WTC11 (cell line): ENCODE data around the gene ESM1. TPM values are rescaled to one million over a fixed set of nuclear protein-coding genes. Genes with fewer than 3 reads are reported as not detected.

ENCODE experiments used
- ATAC-seq: fragments of 200-7000 bp; cut with Tn5 transposase; 2 replicates; pipeline ENCODE4 v1.10.0; 2021; ENCODE audit warnings: mild to moderate bottlenecking, moderate library complexity
- CTCF ChIA-PET: fragments of 300-600 bp; sonication (Branson Sonifier 250); formaldehyde crosslinking; loops from one replicate; lab custom pipeline; 2021; ENCODE audit warnings: antibody characterized with exemption; lab: Charles Lee
- POLR2A ChIA-PET: fragments of 350-600 bp; sonication (Branson Sonifier 250); formaldehyde crosslinking; loops from one replicate; lab custom pipeline; 2021; ENCODE audit warnings: antibody characterized with exemption; lab: Charles Lee
- DNase-seq: peaks from one replicate; pipeline ENCODE4 v3.0.0; 2021; ENCODE audit warnings: low spot score
- H3K27ac Mint-ChIP-seq: 2 replicates; pipeline ENCODE4 v1.8.0; 2021; ENCODE audit warnings: mixed read lengths
- H3K27me3 Mint-ChIP-seq: 2 replicates; pipeline ENCODE4 v1.8.0; 2021; ENCODE audit warnings: low read depth, mild to moderate bottlenecking, moderate library complexity, mixed read lengths
- H3K36me3 Mint-ChIP-seq: 2 replicates; pipeline ENCODE4 v1.8.0; 2021; ENCODE audit warnings: mixed read lengths
- H3K4me1 Mint-ChIP-seq: 2 replicates; pipeline ENCODE4 v1.8.0; 2022; ENCODE audit warnings: mixed read lengths
- H3K4me3 Mint-ChIP-seq: 2 replicates; pipeline ENCODE4 v1.8.0; 2021; ENCODE audit warnings: mild to moderate bottlenecking, moderate library complexity, mixed read lengths
- H3K9me3 Mint-ChIP-seq: 2 replicates; pipeline ENCODE4 v1.8.0; 2021; ENCODE audit warnings: mixed read lengths
- ATF6 ChIP-seq: sonication (generic); formaldehyde crosslinking; IDR thresholded peaks from 2 replicates; pipeline ENCODE4 v1.8.1; 2023; ENCODE audit warnings: mild to moderate bottlenecking, missing genetic modification reagents
- CBFB ChIP-seq: sonication (generic); formaldehyde crosslinking; IDR thresholded peaks from 2 replicates; pipeline ENCODE4 v1.8.1; 2022; ENCODE audit warnings: mild to moderate bottlenecking, low read depth, missing genetic modification reagents
- CREM ChIP-seq: sonication (generic); formaldehyde crosslinking; IDR thresholded peaks from 2 replicates; pipeline ENCODE4 v1.8.1; 2022; ENCODE audit warnings: mild to moderate bottlenecking, missing genetic modification reagents, moderate library complexity
- E2F1 ChIP-seq: sonication (generic); formaldehyde crosslinking; IDR thresholded peaks from 2 replicates; pipeline ENCODE4 v1.8.0; 2022; ENCODE audit warnings: mild to moderate bottlenecking, missing genetic modification reagents
- ESRRA ChIP-seq: sonication (generic); formaldehyde crosslinking; IDR thresholded peaks from 2 replicates; pipeline ENCODE4 v1.8.1; 2022; ENCODE audit warnings: mild to moderate bottlenecking, missing genetic modification reagents, borderline replicate concordance
- GRHL2 ChIP-seq: fragments of 250-450 bp; sonication (Bioruptor Pico); IDR thresholded peaks from 2 replicates; pipeline ENCODE4 v1.8.0; 2022; ENCODE audit warnings: mild to moderate bottlenecking, moderate library complexity; ENCODE audit not compliant: insufficient replicate concordance, severe bottlenecking
- HMGA2 ChIP-seq: fragments of 250-450 bp; sonication (Bioruptor Pico); IDR thresholded peaks from 2 replicates; pipeline ENCODE4 v1.4.0; 2021; ENCODE audit warnings: mild to moderate bottlenecking, moderate library complexity
- JUN ChIP-seq: sonication (generic); formaldehyde crosslinking; IDR thresholded peaks from 2 replicates; pipeline ENCODE4 v1.8.0; 2023; ENCODE audit warnings: mild to moderate bottlenecking, missing genetic modification reagents
- MAX ChIP-seq: sonication (generic); formaldehyde crosslinking; IDR thresholded peaks from 2 replicates; pipeline ENCODE4 v1.8.0; 2022; ENCODE audit warnings: mild to moderate bottlenecking, missing genetic modification reagents
- MXD4 ChIP-seq: fragments of 250-450 bp; sonication (Bioruptor Pico); IDR thresholded peaks from 2 replicates; pipeline ENCODE4 v1.8.0; 2021; ENCODE audit warnings: mild to moderate bottlenecking, moderate library complexity, borderline replicate concordance
- NR1H2 ChIP-seq: sonication (generic); formaldehyde crosslinking; IDR thresholded peaks from 2 replicates; pipeline ENCODE4 v1.9.0; 2021; ENCODE audit warnings: mild to moderate bottlenecking, moderate library complexity, missing genetic modification reagents
- SMAD3 ChIP-seq: sonication (generic); formaldehyde crosslinking; IDR thresholded peaks from 2 replicates; pipeline ENCODE4 v1.8.0; 2022; ENCODE audit warnings: missing genetic modification reagents, mild to moderate bottlenecking, borderline replicate concordance
- STAT6 ChIP-seq: sonication (generic); formaldehyde crosslinking; conservative IDR thresholded peaks from 2 replicates; pipeline ENCODE4 v1.8.1; 2023; ENCODE audit warnings: mild to moderate bottlenecking, low read depth, missing genetic modification reagents, moderate library complexity
- TEAD4 ChIP-seq: sonication (generic); formaldehyde crosslinking; IDR thresholded peaks from 2 replicates; pipeline ENCODE4 v1.8.0; 2022; ENCODE audit warnings: mild to moderate bottlenecking, missing genetic modification reagents
- TP53 ChIP-seq: sonication (generic); formaldehyde crosslinking; IDR thresholded peaks from 2 replicates; pipeline ENCODE4 v1.8.1; 2023; ENCODE audit warnings: mild to moderate bottlenecking, missing genetic modification reagents
- USF1 ChIP-seq: sonication (generic); formaldehyde crosslinking; IDR thresholded peaks from 2 replicates; pipeline ENCODE4 v1.8.0; 2022; ENCODE audit warnings: mild to moderate bottlenecking, missing genetic modification reagents
- ZNF121 ChIP-seq: sonication (generic); formaldehyde crosslinking; IDR thresholded peaks from 2 replicates; pipeline ENCODE4 v1.8.0; 2023; ENCODE audit warnings: missing genetic modification reagents
- ZNF138 ChIP-seq: sonication (generic); formaldehyde crosslinking; conservative IDR thresholded peaks from 2 replicates; pipeline ENCODE4 v1.8.1; 2022; ENCODE audit warnings: mild to moderate bottlenecking, moderate library complexity, missing genetic modification reagents
- ZNF425 ChIP-seq: fragments of 250-450 bp; sonication (Bioruptor Pico); conservative IDR thresholded peaks from 2 replicates; pipeline ENCODE4 v1.9.0; 2021; ENCODE audit warnings: mild to moderate bottlenecking
- ZSCAN18 ChIP-seq: fragments of 250-450 bp; sonication (Bioruptor Pico); IDR thresholded peaks from 2 replicates; pipeline ENCODE4 v2.1.2; 2022; ENCODE audit warnings: mild to moderate bottlenecking, moderate library complexity
- total RNA-seq: library from RNA; stranded (reverse); gene quantifications from 3 replicates; pipeline ENCODE4 v1.2.3, GENCODE V29; 2021

The ESM1 gene
- total RNA-seq, 1 experiment from 2014 or later, result not detected

- CTCF ChIA-PET, result interaction anchor here (1.0 kb wide), 1 partner anchor 13 kb away, joined by 3 read pairs; no protein-coding TSS in a partner anchor
- ATAC-seq (no peak), DNase-seq (no peak)
- Mint-ChIP-seq H3K36me3 (no peaks in the 10 kb centered on the region), H3K9me3 (peaks cover 6% of the 10 kb centered on the region), H3K4me1 (peaks cover 3% of the 10 kb centered on the region), H3K27me3 (no peaks in the 10 kb centered on the region; the same call in 1 of the 2 replicates), H3K27ac (no peak overlapping the region), H3K4me3 (no peak overlapping the region)
- no peak for TF ChIP-seq ZNF425 (CRISPR knock-in tag)
- TF ChIP-seq ZNF138 (CRISPR knock-in tag), result no peak
- no peak for TF ChIP-seq NR1H2 (CRISPR knock-in tag)
- no peak for TF ChIP-seq HMGA2 (CRISPR knock-in tag)
- no peak for TF ChIP-seq E2F1 (CRISPR knock-in tag)
- no peak for TF ChIP-seq JUN (CRISPR knock-in tag)
- no peak for TF ChIP-seq CBFB (CRISPR knock-in tag)
- TF ChIP-seq TEAD4 (CRISPR knock-in tag), result no peak
- TF ChIP-seq ZNF121, result no peak
- TF ChIP-seq USF1 (CRISPR knock-in tag), result no peak
- TF ChIP-seq MAX (CRISPR knock-in tag), result no peak
- TF ChIP-seq ATF6 (CRISPR knock-in tag), result no peak
- TF ChIP-seq CREM (CRISPR knock-in tag), result no peak
- no peak for TF ChIP-seq GRHL2 (CRISPR knock-in tag)
- no peak for TF ChIP-seq ESRRA
- no peak for TF ChIP-seq MXD4
- no peak for TF ChIP-seq SMAD3 (CRISPR knock-in tag)
- no peak for TF ChIP-seq ZSCAN18 (CRISPR knock-in tag)
- no peak for TF ChIP-seq STAT6
- no peak for TF ChIP-seq TP53 (CRISPR knock-in tag)
- POLR2A ChIA-PET, result no interaction called here
Observed at GRCh38 chr5:54947187-54947586, 38.2 kb downstream of the ESM1 start.
